Omental fat pad (tissue), 4 donors: Measurements from ENCODE around the gene AP2A1. TPM values are rescaled to one million over a fixed set of nuclear protein-coding genes. Genes with fewer than 3 reads are reported as not detected.

Experiments
- ATAC-seq: fragments of 150-250 bp; one replicate; pipeline ENCODE4 v1.9.1; 2016; ENCODE audit warnings: mild to moderate bottlenecking, moderate library complexity; ENCODE audit not compliant: low FRiP score
- DNase-seq: peaks from one replicate; pipeline ENCODE4 v3.0.0-alpha.2; 2019; ENCODE audit warnings: low spot score
- CTCF ChIP-seq, 3 donors: fragments of 450-650 bp; IDR thresholded peaks; one replicate each; pipeline ENCODE4 v1.5.1; 2016 to 2017; ENCODE audit warnings: antibody characterized with exemption in 3 of 3, mild to moderate bottlenecking in 3 of 3, moderate library complexity in 2 of 3
- small RNA-seq: library from RNA; depleted of rRNA; stranded (forward); fragments of <200 nt; gene quantifications from one replicate; pipeline ENCODE3, GENCODE V24; 2016
- total RNA-seq, 4 donors: library from RNA; depleted of rRNA; stranded (reverse); fragments of >200 nt; gene quantifications; one replicate each; pipeline ENCODE4 v1.1.0, GENCODE V29; 2016

Gene AP2A1
- total RNA-seq, 4 donors from 2014 or later, result 63.9 to 88.0 (median 72.4) TPM

DNA sequence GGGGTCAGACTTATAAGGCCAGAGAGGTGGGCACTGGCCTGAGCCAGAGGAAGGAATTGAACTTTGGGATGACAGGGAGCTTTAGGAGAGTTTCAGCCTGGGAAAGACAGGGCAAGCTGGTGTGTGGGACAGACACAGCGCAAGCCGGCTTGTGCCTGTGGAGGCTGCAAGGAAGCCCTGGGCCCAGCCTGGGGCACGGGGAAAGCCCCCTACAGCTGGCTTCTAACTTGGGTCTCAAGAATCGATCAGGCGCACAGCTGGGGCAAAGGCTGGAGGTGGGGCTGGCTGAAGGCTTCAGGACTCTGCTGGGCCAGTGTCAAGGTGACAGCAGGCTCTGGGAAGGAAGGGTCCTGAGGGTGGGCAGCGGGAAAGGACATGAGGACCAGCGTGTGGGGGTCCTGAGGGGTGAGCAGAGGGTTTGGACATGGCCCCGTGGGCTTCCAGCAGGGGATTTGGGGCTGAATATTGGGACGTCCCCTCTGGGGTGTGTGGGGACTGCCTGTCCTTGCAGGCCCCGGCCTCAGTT is 87.1 kb downstream of the AP2A1 start:
- TF ChIP-seq CTCF (IDR thresholded peaks at IDR 0.05), result no peak
- no peak for DNase-seq
- ATAC-seq, result no peak

GRCh38 chr19:49854378-49855263 is 87.8 kb downstream of the AP2A1 start:
- DNase-seq, result no peak
- TF ChIP-seq CTCF (IDR thresholded peaks at IDR 0.05), result no peak
- ATAC-seq, result no peak

DNA sequence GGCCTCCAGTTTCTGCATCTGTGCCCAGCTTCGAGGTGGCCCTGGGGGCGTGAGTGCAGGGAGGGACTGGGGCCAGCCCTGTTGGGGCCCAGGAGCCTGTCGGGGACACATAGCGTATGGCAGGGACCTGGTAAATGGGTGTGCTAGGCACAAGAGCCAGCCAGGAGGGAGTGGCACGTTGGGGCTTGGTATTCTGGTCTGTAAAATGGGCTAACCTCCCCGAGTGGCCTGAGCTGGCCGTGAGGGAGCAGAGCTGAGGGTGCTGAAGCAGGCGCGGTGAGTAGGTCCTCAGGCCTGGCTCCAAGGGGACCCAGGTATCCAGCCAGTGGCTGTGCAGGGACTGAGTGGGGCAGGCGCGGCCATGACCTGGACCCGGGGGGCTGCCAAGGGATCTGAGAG is 88.5 kb downstream of the AP2A1 start:
- ATAC-seq, result no peak
- TF ChIP-seq CTCF (IDR thresholded peaks at IDR 0.05), result no peak
- no peak for DNase-seq

GRCh38 chr19:49855676-49856573 is 89.1 kb downstream of the AP2A1 start:
- no peak for TF ChIP-seq CTCF (IDR thresholded peaks at IDR 0.05)
- ATAC-seq (no peak), DNase-seq (no peak)

GRCh38 chr19:49856574-49857021 is 89.8 kb downstream of the AP2A1 start:
- no peak for TF ChIP-seq CTCF (IDR thresholded peaks at IDR 0.05)
- ATAC-seq, result no peak
- DNase-seq, result no peak

Small RNA genes within 50 kb of the gene (small RNA-seq; reads per million reads assigned to genes)
- not detected for gene MIR4749
- not detected for gene MIR6799
- gene RNU6-841P, result not detected

Other genes with a start within 250 kb of the AP2A1 start
- 10 to 100 TPM; 23.7 to 70.1 (median 26.9) TPM for gene RCN3, start 239.0 kb upstream of the AP2A1 start, total RNA-seq
- 10 to 100 TPM; 36.9 to 70.8 (median 46.4) TPM for gene NOSIP, start 186.4 kb upstream of the AP2A1 start, total RNA-seq
- 1 to 10 TPM in 2 of 4 donors, under 1 TPM in 1, not detected in 1; 0.79 to 5.2 (median 2.3) TPM for gene PRRG2, start 185.7 kb upstream of the AP2A1 start, total RNA-seq
- 10 to 100 TPM in 1 of 4 donors, 1 to 10 TPM in 3; 3.3 to 11.3 (median 4.1) TPM for gene PRR12, start 175.8 kb upstream of the AP2A1 start, total RNA-seq
- gene RRAS, start 126.9 kb upstream of the AP2A1 start, total RNA-seq, result 10 to 100 TPM; 72.2 to 91.0 (median 76.8) TPM
- gene SCAF1, start 124.8 kb upstream of the AP2A1 start, total RNA-seq, result 10 to 100 TPM in 2 of 4 donors, 1 to 10 TPM in 2; 8.8 to 13.6 (median 11.5) TPM
- 10 to 100 TPM; 32.4 to 62.7 (median 36.4) TPM for gene IRF3, start 101.1 kb upstream of the AP2A1 start, total RNA-seq
- gene BCL2L12, start 101.1 kb upstream of the AP2A1 start, total RNA-seq, result 1 to 10 TPM; 3.6 to 9.2 (median 5.9) TPM
- 100 to 1,000 TPM; 150 to 250 (median 170) TPM for gene PRMT1, start 89.7 kb upstream of the AP2A1 start, total RNA-seq
- 1 to 10 TPM; 1.2 to 3.4 (median 2.3) TPM for gene ADM5, start 77.4 kb upstream of the AP2A1 start, total RNA-seq
- 1 to 10 TPM; 1.8 to 5.9 (median 4.8) TPM for gene CPT1C, start 75.9 kb upstream of the AP2A1 start, total RNA-seq
- 10 to 100 TPM in 1 of 4 donors, under 1 TPM in 3; 0.36 to 14.2 (median 0.44) TPM for gene TSKS, start 3.7 kb upstream of the AP2A1 start, total RNA-seq
- gene FUZ, start 46.3 kb downstream of the AP2A1 start, total RNA-seq, result 10 to 100 TPM; 10.2 to 20.3 (median 17.0) TPM
- 10 to 100 TPM; 14.4 to 32.2 (median 19.6) TPM for gene MED25, start 51.3 kb downstream of the AP2A1 start, total RNA-seq
- 10 to 100 TPM; 37.3 to 64.8 (median 58.1) TPM for gene PTOV1, start 84.2 kb downstream of the AP2A1 start, total RNA-seq
- 10 to 100 TPM; 33.9 to 69.7 (median 50.2) TPM for gene PNKP, start 100.6 kb downstream of the AP2A1 start, total RNA-seq
- gene AKT1S1, start 110.4 kb downstream of the AP2A1 start, total RNA-seq, result 10 to 100 TPM; 12.2 to 18.3 (median 14.7) TPM
- 10 to 100 TPM; 15.6 to 24.9 (median 22.3) TPM for gene TBC1D17, start 110.7 kb downstream of the AP2A1 start, total RNA-seq
- gene IL4I1, start 129.9 kb downstream of the AP2A1 start, total RNA-seq, result 1 to 10 TPM in 2 of 4 donors, under 1 TPM in 1, not detected in 1; 0.56 to 5.5 (median 1.5) TPM
- 10 to 100 TPM; 10.2 to 17.7 (median 15.7) TPM for gene ATF5, start 162.2 kb downstream of the AP2A1 start, total RNA-seq
- 10 to 100 TPM; 24.9 to 45.5 (median 30.6) TPM for gene NUP62, start 162.5 kb downstream of the AP2A1 start, total RNA-seq
- gene SIGLEC11, start 194.2 kb downstream of the AP2A1 start, total RNA-seq, result 1 to 10 TPM; 1.7 to 9.0 (median 5.1) TPM